A673 (cell line): ENCODE results near the gene PTGES3.

Source experiments
- EZH2 ChIP-seq: fragments of 200-600 bp; sonication (generic); IDR thresholded peaks from 2 replicates; pipeline ENCODE4 v1.6.1; 2017; ENCODE audit warnings: borderline replicate concordance, low read depth, mild to moderate bottlenecking, mixed read lengths, antibody characterized with exemption, low read length; ENCODE audit not compliant: poor library complexity, severe bottlenecking
- TF ChIP-seq, protein P1 (sequence below): fragments of 300-800, 200-600 bp; sonication (generic); conservative IDR thresholded peaks from 2 replicates; pipeline ENCODE4 v1.5.1; 2017; ENCODE audit warnings: low read depth, mild to moderate bottlenecking, antibody characterized with exemption, low read length, moderate library complexity, mixed read lengths

DNA sequence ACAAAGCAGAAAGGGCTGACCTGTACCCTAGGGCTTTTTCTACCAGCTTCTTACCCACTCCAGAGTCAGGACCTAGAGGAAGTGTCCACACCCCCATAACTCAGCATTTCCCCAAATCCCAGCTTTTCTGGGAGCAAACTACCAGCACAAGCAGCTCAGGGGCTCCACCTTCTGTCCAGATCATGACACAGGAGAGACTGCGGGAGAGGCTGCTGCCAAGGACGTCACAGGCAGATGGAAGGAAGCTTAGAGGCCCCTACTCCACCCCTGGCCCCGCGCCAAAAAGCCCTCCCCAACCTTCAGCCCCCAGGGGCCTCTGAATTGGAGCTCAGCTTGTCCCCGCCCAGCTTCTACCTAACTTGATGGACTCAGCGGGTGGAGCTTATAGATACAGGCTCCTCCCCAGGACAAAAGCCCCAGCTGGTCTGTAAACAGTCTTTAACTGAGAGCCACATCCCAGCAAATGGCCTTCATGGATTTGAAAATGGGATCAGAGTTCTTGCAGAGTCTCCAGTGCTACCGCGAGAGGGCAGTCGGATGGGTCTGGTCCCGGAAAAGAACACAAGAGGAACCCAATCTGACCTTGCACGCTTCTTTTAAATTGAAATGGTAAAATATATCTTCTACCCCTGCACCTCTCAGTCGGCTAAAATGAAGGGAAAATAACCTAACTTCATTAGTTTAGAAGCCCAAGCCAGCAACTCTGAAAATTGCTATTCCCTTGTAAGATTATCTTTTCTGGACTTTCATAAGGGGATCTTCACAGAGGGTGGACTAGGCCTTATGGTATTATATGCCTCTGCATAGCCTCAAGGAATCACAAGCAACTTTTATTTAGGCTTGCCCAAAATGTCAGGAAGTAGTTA is 51.2 kb downstream of the PTGES3 start:
- TF ChIP-seq, protein P1, sequence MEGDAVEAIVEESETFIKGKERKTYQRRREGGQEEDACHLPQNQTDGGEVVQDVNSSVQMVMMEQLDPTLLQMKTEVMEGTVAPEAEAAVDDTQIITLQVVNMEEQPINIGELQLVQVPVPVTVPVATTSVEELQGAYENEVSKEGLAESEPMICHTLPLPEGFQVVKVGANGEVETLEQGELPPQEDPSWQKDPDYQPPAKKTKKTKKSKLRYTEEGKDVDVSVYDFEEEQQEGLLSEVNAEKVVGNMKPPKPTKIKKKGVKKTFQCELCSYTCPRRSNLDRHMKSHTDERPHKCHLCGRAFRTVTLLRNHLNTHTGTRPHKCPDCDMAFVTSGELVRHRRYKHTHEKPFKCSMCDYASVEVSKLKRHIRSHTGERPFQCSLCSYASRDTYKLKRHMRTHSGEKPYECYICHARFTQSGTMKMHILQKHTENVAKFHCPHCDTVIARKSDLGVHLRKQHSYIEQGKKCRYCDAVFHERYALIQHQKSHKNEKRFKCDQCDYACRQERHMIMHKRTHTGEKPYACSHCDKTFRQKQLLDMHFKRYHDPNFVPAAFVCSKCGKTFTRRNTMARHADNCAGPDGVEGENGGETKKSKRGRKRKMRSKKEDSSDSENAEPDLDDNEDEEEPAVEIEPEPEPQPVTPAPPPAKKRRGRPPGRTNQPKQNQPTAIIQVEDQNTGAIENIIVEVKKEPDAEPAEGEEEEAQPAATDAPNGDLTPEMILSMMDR = peak; percentile 82
- TF ChIP-seq EZH2 = no peak
